ENCODE results near the gene HLA-DRA.
A peak's percentile ranks its signal among the peaks of the same experiment; 100 is the strongest.

HLA-DRA gene

DNA sequence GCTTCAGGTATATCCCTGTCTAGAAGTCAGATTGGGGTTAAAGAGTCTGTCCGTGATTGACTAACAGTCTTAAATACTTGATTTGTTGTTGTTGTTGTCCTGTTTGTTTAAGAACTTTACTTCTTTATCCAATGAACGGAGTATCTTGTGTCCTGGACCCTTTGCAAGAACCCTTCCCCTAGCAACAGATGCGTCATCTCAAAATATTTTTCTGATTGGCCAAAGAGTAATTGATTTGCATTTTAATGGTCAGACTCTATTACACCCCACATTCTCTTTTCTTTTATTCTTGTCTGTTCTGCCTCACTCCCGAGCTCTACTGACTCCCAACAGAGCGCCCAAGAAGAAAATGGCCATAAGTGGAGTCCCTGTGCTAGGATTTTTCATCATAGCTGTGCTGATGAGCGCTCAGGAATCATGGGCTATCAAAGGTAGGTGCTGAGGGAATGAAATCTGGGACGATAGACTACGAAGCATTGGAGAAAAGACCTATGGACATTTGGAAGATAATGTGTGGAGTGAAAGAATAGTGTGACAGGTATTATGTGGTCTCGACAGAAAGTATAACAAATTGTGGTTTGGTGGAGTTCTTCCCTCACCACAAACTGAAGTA is at the start of gene HLA-DRA:
HLA-DRA (plus strand) TSS at position 286 of the 613 bp plus-strand sequence; CDS start at position 350, 64 bp downstream.
- TF ChIP-seq POLR2A (IDR thresholded peaks at IDR 0.05; ENCODE audit: low read length) (no peak), GATA1 (IDR thresholded peaks at IDR 0.05; ENCODE audit: low read depth, low read length) (no peak)
- peak; percentile 50 to 71 for DNase-seq

DNA sequence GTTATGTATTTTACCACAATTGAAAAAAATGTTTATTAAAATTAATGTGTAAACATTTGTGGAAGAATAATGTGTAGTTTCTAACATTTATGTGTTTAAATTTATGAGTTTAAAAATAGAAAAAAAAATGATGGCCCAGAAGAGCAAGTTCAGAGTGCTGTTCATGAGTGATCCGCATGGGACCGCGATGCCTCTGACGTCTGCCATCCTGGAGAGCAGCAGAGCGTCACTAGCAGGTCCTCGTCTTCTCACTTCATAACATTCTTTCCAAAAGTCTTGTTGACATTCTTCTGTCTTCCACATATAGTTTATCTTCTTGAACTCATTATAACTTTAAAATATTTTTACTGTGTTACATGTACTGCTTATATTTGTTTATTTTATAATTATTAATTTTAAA is 48.2 kb upstream of the HLA-DRA start:
- TF ChIP-seq POLR2A (IDR thresholded peaks at IDR 0.05; ENCODE audit: low read length) = no peak
- TF ChIP-seq GATA1 (IDR thresholded peaks at IDR 0.05; ENCODE audit: low read depth, low read length) = no peak
- DNase-seq = no peak

DNA sequence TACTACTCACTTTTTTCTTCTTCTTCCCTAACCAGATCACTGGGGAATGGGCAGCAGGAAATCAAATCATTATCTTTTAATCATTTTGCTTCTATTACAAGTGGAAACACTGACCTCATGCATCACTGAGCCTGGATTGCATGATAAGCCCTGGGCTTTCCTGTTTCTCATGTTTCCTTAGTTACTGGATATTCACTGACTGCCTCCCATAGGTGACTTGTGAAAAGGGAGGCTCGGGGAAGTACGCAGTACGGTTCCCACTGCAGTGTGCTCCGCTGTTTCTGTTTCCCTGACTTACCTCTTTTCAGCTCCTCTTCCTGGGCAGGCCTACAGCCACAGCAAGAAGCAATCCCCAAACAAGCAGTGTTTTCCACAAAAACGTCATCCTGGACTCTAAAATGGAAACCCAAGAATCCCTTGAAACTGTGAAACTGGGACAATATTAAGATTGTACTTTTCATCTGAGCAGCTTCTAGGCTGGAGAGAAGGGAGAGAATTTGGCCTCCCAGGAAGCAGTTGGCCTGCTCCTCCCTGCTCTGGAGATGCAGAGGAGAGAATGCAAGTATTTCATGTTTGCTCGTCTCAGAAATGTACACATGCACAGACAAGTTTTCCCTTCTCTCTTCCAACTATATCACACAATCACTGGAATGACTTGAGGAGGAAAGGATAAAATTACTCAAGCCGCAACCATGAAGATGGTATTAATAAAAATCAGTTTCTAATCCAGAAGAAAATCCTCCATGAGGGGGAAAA is 45.8 kb upstream of the HLA-DRA start:
- no peak for TF ChIP-seq GATA1 (IDR thresholded peaks at IDR 0.05; ENCODE audit: low read depth, low read length)
- TF ChIP-seq POLR2A (IDR thresholded peaks at IDR 0.05; ENCODE audit: low read length) = no peak
- DNase-seq = peak in 1 of 2 experiments; percentile 8

DNA sequence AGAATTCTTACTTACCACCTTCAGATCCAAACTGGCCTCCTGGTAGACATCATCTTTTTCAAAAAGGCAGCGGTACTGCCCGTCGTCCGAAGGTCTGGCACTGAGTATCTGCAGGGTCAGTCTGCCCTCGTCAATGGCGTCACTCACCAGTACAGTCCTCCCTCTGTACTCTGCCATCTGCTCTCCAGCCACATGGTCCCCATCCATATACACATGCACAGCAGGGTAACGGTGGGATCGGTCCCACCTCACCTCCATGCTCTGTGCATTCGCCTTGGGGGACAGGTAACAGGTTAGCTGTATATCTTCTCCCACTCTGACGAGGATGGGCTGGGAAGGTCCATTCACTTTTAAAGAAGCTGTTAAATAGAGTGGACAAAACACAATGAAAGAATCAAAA is 43.7 kb upstream of the HLA-DRA start:
- TF ChIP-seq GATA1 (IDR thresholded peaks at IDR 0.05; ENCODE audit: low read depth, low read length) (no peak), POLR2A (IDR thresholded peaks at IDR 0.05; ENCODE audit: low read length) (no peak)
- DNase-seq = no peak

DNA sequence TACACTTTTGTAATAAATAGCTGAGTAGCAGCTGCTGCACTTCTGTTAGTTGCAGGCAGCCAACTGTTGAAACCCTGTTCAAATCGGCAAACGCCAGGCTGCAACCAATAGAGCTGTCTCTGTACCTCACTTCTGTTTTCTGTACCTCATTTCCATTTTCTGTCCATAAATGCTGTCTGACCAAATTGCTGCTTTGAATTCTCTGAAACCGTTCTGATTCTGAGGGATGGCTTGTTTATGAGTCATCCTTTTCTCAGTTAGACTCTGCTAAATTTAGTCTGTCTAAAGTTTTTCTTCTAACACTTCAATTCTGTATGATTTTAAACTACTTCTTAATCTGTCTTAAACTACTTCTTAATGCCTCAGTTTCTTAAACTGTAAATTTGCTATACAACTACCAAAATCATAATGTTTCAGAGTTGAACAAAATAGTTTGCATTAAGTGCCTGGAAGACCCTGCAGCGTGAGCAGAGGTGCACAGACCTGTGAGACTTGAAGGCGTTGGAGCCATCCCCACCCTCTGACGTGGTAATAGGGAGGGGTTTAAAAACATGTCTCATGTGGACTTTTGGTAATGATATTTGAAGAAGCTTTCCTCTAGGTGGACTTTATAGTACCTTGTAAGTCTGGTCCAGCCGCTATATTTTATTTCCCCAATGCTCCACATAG is 42.3 kb upstream of the HLA-DRA start:
- TF ChIP-seq POLR2A (IDR thresholded peaks at IDR 0.05; ENCODE audit: low read length) (no peak), GATA1 (IDR thresholded peaks at IDR 0.05; ENCODE audit: low read depth, low read length) (no peak)
- no peak for DNase-seq

DNA sequence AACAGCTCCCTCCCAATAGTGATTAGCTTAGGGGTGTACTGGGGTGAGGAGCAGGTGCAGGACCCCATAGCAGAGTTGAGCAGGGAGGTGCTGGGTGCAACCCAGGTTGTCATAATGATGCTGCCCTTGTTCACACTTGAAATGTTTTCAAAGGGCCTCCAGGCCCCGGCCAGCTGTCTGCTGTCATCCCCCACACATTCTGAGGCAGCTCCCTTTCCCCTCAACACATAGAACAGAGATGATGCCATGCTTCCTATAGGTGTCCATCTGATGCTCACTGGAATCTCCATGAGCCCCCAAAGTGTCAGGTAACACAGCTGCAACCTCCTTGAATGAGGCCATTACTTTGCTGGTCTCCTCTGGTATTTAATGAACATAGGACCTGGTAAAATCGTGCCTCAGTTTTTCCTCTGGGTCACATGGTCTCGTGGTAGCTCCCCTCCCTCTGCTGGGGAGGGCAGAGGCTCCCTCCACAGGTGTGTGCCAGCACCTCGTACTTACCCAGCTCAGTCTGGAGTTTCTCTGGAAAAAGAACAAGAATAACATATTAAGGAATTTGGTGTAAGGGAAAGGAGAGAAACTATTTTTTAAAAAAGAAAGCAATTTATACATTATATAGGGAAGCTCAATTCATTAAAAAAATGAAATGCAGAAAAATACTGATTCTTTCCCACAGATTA is 38.3 kb upstream of the HLA-DRA start:
- no peak for DNase-seq
- TF ChIP-seq GATA1 (IDR thresholded peaks at IDR 0.05; ENCODE audit: low read depth, low read length) (no peak), POLR2A (IDR thresholded peaks at IDR 0.05; ENCODE audit: low read length) (no peak)

DNA sequence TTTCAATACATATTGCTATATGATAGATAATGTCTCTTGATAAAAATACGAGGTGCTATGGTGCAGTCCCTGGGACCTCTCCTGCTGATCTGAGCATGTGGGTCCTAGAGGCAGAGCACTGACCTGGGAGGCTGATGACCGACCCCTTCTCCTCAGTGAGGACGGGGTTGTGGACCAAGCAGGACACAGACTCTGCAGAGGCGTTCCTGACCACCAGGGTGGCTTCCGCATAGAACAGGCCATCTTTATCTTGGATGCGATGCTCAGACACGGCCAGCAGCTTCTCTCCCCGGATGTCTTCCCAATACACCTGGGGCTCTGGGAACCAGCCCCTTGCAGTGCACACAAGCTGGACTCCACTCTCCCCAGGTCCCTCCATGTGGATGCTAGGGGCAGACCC is 36.9 kb upstream of the HLA-DRA start:
- TF ChIP-seq GATA1 (IDR thresholded peaks at IDR 0.05; ENCODE audit: low read depth, low read length) (no peak), POLR2A (IDR thresholded peaks at IDR 0.05; ENCODE audit: low read length) (no peak)

DNA sequence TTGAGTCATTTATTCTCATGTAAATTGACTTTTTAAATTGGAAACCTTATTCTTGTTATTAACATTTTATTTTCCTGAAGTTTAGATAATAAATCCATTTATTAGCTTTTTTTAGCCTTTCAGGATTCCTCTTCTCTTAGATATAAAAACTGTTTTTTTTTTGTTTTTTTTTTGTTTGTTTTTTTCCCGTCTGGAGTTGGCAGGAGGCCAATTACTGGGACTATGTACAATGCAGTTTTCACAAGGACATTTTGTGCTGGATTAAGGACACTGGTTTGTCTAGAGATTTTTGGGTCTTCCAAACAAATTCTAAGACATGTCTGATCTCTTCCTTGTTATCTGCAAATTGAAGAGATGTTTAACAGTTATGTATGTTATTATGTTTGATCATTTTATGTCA is 34.0 kb upstream of the HLA-DRA start:
- DNase-seq = no peak
- TF ChIP-seq GATA1 (IDR thresholded peaks at IDR 0.05; ENCODE audit: low read depth, low read length) (no peak), POLR2A (IDR thresholded peaks at IDR 0.05; ENCODE audit: low read length) (no peak)

More for the DNA sequence above, 36.9 kb upstream of the HLA-DRA start:
- DNase-seq = no peak

DNA sequence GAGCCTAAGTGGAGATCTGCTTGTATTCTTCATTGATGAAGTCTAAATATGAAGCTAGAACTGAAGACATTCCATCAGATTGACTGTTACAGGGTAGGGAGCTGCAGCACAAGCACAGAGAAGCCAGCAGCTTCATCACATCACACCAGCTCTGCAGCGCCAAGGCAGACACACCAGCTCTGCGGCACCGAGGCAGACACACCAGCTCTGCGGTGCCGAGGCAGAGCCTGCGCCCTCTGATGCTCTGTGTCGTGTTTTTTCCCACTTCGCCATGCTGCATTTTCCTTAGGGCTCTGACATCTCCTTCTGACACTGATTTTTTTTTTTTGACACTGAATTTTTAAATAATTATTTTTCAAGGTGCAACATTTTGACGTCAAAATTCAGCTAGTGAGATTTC is 33.5 kb upstream of the HLA-DRA start:
- TF ChIP-seq POLR2A (IDR thresholded peaks at IDR 0.05; ENCODE audit: low read length) = no peak
- no peak for TF ChIP-seq GATA1 (IDR thresholded peaks at IDR 0.05; ENCODE audit: low read depth, low read length)
- no peak for DNase-seq

DNA sequence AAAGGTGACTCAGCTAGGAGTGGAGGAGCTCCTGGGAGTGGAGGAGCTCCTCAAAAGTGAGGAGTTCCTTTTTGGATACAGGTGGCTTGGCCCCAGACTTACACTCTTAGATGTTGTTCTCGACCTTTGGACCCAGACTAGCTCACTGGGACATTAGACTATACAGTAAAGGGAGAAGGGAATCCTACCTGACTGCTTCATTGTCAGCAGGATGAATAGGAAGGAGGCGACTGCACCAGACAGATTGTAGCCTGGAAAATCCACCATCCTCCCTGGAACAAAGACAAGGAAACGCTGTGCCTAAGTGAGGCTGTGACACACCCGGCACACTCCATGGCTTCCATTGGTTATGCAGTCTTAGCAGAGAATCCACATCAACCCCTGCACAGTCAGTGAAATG is 32.8 kb upstream of the HLA-DRA start, which contains the start of gene BTNL2:
BTNL2 (minus strand) TSS at position 325 of the 400 bp plus-strand sequence; CDS start at position 267, 58 bp downstream.
- TF ChIP-seq GATA1 (IDR thresholded peaks at IDR 0.05; ENCODE audit: low read depth, low read length) (no peak), POLR2A (IDR thresholded peaks at IDR 0.05; ENCODE audit: low read length) (no peak)
- DNase-seq = no peak

DNA sequence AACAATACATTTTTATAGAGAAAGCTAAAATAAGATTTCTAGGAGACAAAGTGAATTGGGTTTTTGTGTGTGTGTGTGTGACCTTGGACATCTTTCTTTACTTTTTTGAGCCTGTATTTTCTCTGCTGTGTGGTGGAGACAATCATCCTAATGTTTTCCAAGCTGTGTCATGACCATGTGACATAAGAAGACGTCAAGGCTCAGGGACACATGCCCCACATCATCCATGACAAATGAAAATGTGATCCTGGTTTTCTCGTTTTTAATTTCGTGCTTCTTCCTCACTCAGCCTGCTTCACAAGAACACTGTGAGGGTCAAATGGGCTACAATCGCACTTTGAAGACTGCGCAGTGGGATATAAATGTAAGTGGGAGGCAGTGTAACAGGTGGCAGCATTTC is 28.8 kb upstream of the HLA-DRA start:
- no peak for DNase-seq
- TF ChIP-seq POLR2A (IDR thresholded peaks at IDR 0.05; ENCODE audit: low read length) (no peak), GATA1 (IDR thresholded peaks at IDR 0.05; ENCODE audit: low read depth, low read length) (no peak)

DNA sequence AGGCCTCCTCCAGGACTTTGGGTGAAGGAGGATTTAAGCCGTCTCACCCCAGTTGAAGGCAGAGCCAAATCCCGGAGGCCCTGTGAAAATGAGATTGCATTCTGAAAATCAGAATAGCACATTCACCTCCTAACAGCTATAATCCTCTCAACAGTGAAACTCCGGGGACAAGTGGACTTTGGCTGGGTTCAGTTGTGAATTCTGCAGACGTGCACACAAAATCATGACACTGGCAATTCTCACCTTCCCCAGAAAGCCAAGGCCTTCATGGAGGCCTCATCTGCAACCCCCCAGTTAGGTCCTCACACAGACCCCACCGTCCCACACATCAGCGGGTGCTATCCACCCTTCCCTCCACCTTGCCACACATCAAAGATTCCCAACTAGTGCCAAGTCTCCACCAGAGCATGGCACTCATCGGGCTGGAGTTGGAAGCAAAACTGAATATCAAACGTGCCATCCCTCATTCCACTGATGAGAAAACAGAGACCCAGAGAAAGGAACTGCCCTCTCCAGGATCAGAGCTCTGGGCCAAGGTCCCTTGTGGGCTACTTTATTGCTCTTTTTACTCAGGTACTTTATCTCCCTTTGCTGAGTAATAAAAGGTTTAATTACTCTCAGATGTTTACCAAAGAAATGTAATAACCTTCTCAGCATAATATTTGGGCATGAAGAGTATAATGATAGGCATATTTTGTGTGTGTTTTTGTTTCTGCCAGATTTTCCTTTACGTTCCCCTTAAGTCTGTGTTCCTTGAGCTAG is 27.9 kb upstream of the HLA-DRA start:
- TF ChIP-seq POLR2A (IDR thresholded peaks at IDR 0.05; ENCODE audit: low read length) (no peak), GATA1 (IDR thresholded peaks at IDR 0.05; ENCODE audit: low read depth, low read length) (no peak)
- DNase-seq = no peak

DNA sequence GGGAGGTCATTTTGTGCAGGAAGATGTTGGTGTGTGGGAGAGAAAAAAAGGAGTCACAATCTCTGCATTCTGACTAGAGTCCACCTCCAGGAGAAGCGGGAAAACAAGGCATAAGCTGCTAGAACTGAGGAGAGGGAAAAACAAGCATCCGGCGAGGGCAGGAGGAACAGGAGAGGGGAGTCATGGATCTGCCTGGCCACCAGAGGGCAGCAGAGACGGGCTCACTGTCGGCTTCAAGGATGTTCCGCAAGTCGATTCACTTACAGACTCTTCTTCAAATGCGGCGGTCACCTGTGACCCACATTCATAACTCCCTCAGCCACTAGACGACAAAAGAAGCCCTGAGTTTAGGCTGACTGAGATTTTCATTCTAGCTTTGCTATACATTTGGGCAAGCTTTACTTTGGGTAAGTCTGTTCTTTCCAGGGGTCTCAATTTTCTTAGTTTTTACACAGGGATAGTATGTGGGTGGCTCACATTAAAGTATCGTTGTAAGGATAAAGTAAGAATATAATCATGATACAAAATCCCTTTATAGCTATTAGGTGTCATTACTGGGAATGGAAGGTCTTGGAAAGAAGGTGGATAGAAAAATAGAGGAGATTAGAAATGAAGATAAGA is 26.1 kb upstream of the HLA-DRA start:
- peak; percentile 76 to 89 for DNase-seq
- no peak for TF ChIP-seq GATA1 (IDR thresholded peaks at IDR 0.05; ENCODE audit: low read depth, low read length)

All from erythroblast (primary cell).